Activated T-cell treated with anti-CD3 and anti-CD28 coated beads, Interleukin-2, amount 50 U/mL, for 4 hours (primary cell): ENCODE results near the gene AUNIP. TPM values are rescaled to one million over a fixed set of nuclear protein-coding genes. Genes with fewer than 3 reads are reported as not detected.

Experiments used
- total RNA-seq, 3 donors: library from RNA; stranded (reverse); gene quantifications; one replicate each; pipeline ENCODE4 v1.2.1, GENCODE V29; 2021

Gene AUNIP
- total RNA-seq, 3 donors from 2014 or later = 4.1 to 4.6 (median 4.5) TPM

Other genes with a start within 250 kb of the AUNIP start
- gene MAN1C1, start 242.7 kb downstream of the AUNIP start, total RNA-seq = 1 to 10 TPM; 2.7 to 5.7 (median 3.1) TPM
- 10 to 100 TPM; 18.9 to 23.8 (median 22.2) TPM for gene SELENON, start 59.3 kb downstream of the AUNIP start, total RNA-seq
- 10 to 100 TPM; 27.7 to 37.4 (median 35.5) TPM for gene MTFR1L, start 39.5 kb downstream of the AUNIP start, total RNA-seq
- gene PAQR7, start 16.3 kb upstream of the AUNIP start, total RNA-seq = 1 to 10 TPM; 4.5 to 7.5 (median 5.4) TPM
- 10 to 100 TPM; 68.0 to 94.8 (median 80.0) TPM for gene STMN1, start 47.0 kb upstream of the AUNIP start, total RNA-seq
- gene PAFAH2, start 138.6 kb upstream of the AUNIP start, total RNA-seq = 10 to 100 TPM in 1 of 3 donors, 1 to 10 TPM in 2; 7.1 to 10.4 (median 8.3) TPM
- not detected for gene EXTL1, start 162.3 kb upstream of the AUNIP start, total RNA-seq
- not detected for gene SLC30A2, start 186.7 kb upstream of the AUNIP start, total RNA-seq
- gene TRIM63, start 208.2 kb upstream of the AUNIP start, total RNA-seq = not detected